Keratinocyte (primary cell): ENCODE measurements around the gene IFIT3. TPM values are rescaled to one million over a fixed set of nuclear protein-coding genes. Genes with fewer than 3 reads are reported as not detected.

Experiments used
- DNase-seq: peaks from one replicate; pipeline ENCODE4 v3.0.0-alpha.2; 2011; ENCODE audit warnings: low read depth, missing footprints, low spot score
- FAIRE-seq: peaks from 2 replicates; lab custom pipeline; 2011; peaks lifted over from hg19 to GRCh38; lab: Jason Lieb, UNC
- H2AFZ ChIP-seq: 2 replicates; pipeline ENCODE4 v1.6.0; 2012; ENCODE audit warnings: low read length, control low read depth, inconsistent platforms; ENCODE audit not compliant: control insufficient read depth
- H3K27ac ChIP-seq: 2 replicates; pipeline ENCODE4 v1.5.1; 2011; ENCODE audit warnings: low read length; ENCODE audit not compliant: control insufficient read depth, insufficient read depth
- H3K27me3 ChIP-seq: 3 replicates; pipeline ENCODE4 v1.6.0; 2011; ENCODE audit warnings: low read length; ENCODE audit not compliant: control insufficient read depth, insufficient read depth; ENCODE audit errors: extremely low read depth
- H3K36me3 ChIP-seq, 2 experiments: 2 replicates in 1 of 2; 3 replicates in 1 of 2; pipeline ENCODE4 v1.5.1; 2011; ENCODE audit warnings: low read length in 2 of 2, mild to moderate bottlenecking in 1 of 2; ENCODE audit not compliant: control insufficient read depth in 2 of 2, insufficient read depth in 2 of 2; ENCODE audit errors: extremely low read depth in 1 of 2
- H3K4me1 ChIP-seq: 3 replicates; pipeline ENCODE4 v1.5.1; 2011; ENCODE audit warnings: low read length; ENCODE audit not compliant: control insufficient read depth, insufficient read depth; ENCODE audit errors: extremely low read depth
- H3K4me2 ChIP-seq: 3 replicates; pipeline ENCODE4 v1.6.0; 2011; ENCODE audit warnings: low read depth, low read length; ENCODE audit not compliant: control insufficient read depth, insufficient read depth; ENCODE audit errors: extremely low read depth
- H3K4me3 ChIP-seq, 3 experiments: fragments of 200-600 bp in 1 of 3; sonication (generic) in 1 of 3; 2 replicates in 2 of 3; 3 replicates in 1 of 3; pipeline ENCODE4 v1.5.1; 2011 to 2016; ENCODE audit warnings: low read length in 3 of 3, mild to moderate bottlenecking in 3 of 3, control low read depth in 2 of 3, inconsistent platforms in 1 of 3, low read depth in 1 of 3, mixed read lengths in 1 of 3, mixed run types in 1 of 3, moderate library complexity in 1 of 3; ENCODE audit not compliant: control insufficient read depth in 2 of 3, insufficient read depth in 2 of 3; ENCODE audit errors: extremely low read depth in 1 of 3
- H3K79me2 ChIP-seq: 2 replicates; pipeline ENCODE4 v1.6.0; 2012; ENCODE audit warnings: low read length; ENCODE audit not compliant: control insufficient read depth, insufficient read depth
- H3K9ac ChIP-seq: 3 replicates; pipeline ENCODE4 v1.6.0; 2011; ENCODE audit warnings: low read length; ENCODE audit not compliant: control insufficient read depth, insufficient read depth; ENCODE audit errors: extremely low read depth
- H3K9me1 ChIP-seq: 3 replicates; pipeline ENCODE4 v1.6.0; 2011; ENCODE audit warnings: low read length; ENCODE audit not compliant: control insufficient read depth, insufficient read depth; ENCODE audit errors: extremely low read depth
- H3K9me3 ChIP-seq: 2 replicates; pipeline ENCODE4 v1.5.1; 2012; ENCODE audit warnings: low read depth, low read length; ENCODE audit not compliant: control insufficient read depth
- H4K20me1 ChIP-seq: 3 replicates; pipeline ENCODE4 v1.6.0; 2011; ENCODE audit warnings: low read length; ENCODE audit not compliant: control insufficient read depth, insufficient read depth; ENCODE audit errors: extremely low read depth
- EZH2 ChIP-seq: IDR thresholded peaks from one replicate; pipeline ENCODE4 v1.6.1; 2012; ENCODE audit warnings: inconsistent platforms, mild to moderate bottlenecking, low read length, moderate library complexity
- dilution Hi-C: fragments of 300-500 bp; cut with MboI; formaldehyde crosslinking; loops from one replicate; pipeline ENCODE4 v1.7.0; 2020; ENCODE audit warnings: low sequenced_read_pairs; ENCODE audit not compliant: extremely low pct_ligation_motif_present
- polyA plus RNA-seq, 5 experiments: library from polyadenylated mRNA; depleted of rRNA in 3 of 5; stranded (reverse) in 3 of 5; stranded (forward) in 1 of 5; unstranded in 1 of 5; fragments of >200 nt; gene quantifications; 1 replicate in 1 of 5; 2 replicates in 3 of 5; 3 replicates in 1 of 5; pipeline versions ENCODE4 v1.2.1 to v1.2.3, GENCODE V29; 2011 to 2012; ENCODE audit warnings: missing spikeins in 2 of 5, low read depth in 1 of 5, low replicate concordance in 1 of 5
- TF ChIP-seq, protein P1 (sequence below), 3 experiments: IDR thresholded peaks in 1 of 3; conservative IDR thresholded peaks in 1 of 3; optimal IDR thresholded peaks in 1 of 3; 2 replicates in 2 of 3; 3 replicates in 1 of 3; pipeline versions ENCODE3 to v1.5.1; 2011; ENCODE audit warnings: low read length in 3 of 3, mild to moderate bottlenecking in 3 of 3, moderate library complexity in 2 of 3, control low read depth in 1 of 3, inconsistent platforms in 1 of 3; ENCODE audit not compliant: insufficient read depth in 2 of 3; ENCODE audit errors: extremely low read depth in 1 of 3

Gene IFIT3
- polyA plus RNA-seq, 1 donor (not counting 4 experiments of a cell fraction or from before 2014, with no cell fraction given): 42.6 TPM

DNA sequence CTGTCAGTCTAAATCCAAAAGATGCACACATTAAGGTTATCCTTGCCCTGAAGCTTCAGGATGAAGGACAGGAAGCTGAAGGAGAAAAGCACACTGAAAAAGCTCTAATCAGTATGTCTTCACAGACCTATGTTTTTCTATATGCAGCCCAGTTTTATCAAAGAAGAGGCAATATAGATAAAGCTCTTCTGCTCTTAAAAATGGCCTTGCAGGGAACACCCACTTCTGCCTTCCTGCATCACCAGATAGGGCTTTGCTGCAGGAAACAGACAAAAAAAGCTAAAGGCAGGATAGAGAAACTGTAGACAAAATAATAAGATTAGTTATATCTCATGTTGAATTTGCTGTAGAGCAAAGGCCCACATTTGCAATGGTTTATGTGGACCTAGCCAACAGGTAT lies 35.1 kb downstream of the IFIT3 start:
- DNase-seq (no peak), FAIRE-seq (no peak)
- H3K9me3 ChIP-seq: no peaks in the 10 kb centered on the region
- H3K36me3 ChIP-seq: no peaks in the 10 kb centered on the region
- no peak overlapping the region for H3K27ac ChIP-seq
- H3K4me3 ChIP-seq: no peak overlapping the region
- no peak overlapping the region for H3K4me2 ChIP-seq
- dilution Hi-C loops: no loop called here
- H3K27me3 ChIP-seq: no peaks in the 10 kb centered on the region
- H2AFZ ChIP-seq: no peak overlapping the region
- H3K79me2 ChIP-seq: no peaks in the 10 kb centered on the region
- TF ChIP-seq, protein P1, sequence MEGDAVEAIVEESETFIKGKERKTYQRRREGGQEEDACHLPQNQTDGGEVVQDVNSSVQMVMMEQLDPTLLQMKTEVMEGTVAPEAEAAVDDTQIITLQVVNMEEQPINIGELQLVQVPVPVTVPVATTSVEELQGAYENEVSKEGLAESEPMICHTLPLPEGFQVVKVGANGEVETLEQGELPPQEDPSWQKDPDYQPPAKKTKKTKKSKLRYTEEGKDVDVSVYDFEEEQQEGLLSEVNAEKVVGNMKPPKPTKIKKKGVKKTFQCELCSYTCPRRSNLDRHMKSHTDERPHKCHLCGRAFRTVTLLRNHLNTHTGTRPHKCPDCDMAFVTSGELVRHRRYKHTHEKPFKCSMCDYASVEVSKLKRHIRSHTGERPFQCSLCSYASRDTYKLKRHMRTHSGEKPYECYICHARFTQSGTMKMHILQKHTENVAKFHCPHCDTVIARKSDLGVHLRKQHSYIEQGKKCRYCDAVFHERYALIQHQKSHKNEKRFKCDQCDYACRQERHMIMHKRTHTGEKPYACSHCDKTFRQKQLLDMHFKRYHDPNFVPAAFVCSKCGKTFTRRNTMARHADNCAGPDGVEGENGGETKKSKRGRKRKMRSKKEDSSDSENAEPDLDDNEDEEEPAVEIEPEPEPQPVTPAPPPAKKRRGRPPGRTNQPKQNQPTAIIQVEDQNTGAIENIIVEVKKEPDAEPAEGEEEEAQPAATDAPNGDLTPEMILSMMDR (optimal IDR thresholded peaks at IDR 0.05 in 1 of 3, IDR thresholded peaks at IDR 0.05 in 1 of 3, conservative IDR thresholded peaks at IDR 0.05 in 1 of 3; ENCODE audit: extremely low read depth in 1 of 3, insufficient read depth in 2 of 3, low read length in 3 of 3): no peak
- TF ChIP-seq EZH2: no peak
- no peak overlapping the region for H3K9ac ChIP-seq
- no peaks in the 10 kb centered on the region for H3K9me1 ChIP-seq
- no peaks in the 10 kb centered on the region for H4K20me1 ChIP-seq
- no peaks in the 10 kb centered on the region for H3K4me1 ChIP-seq

DNA sequence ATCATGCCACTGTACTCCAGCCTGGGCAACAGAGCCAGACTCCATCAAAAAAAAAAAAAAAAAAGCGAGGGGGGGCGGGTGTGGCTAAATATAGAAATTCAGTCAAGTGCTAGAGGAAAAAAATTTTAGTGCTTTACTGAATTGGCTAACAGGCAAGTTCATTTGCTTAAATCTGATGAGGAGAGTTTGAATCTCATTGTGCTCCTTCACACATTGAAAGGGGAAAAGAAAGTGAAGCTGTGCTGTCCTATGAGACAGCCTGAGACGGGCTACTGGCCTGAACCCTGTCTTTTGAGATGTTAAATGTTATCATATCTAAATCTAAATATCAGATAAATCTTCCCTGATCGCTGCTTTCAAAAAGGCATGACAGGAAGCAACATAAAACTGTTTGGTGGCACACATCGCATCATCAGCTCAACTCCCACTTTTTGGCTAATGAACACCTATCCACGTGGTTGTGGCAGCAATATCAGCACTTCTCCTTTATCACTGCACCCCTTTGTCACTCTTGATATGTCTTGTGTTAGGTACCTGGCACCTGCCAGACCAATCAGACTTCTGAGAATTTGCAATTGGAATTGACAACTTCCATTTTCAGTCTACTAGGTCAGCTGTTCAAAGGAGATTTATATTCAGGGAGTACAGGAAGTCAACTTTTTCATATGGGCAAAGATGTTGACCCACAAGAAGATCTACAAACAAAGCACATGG lies 36.1 kb downstream of the IFIT3 start:
- DNase-seq: no peak
- Histone ChIP-seq H3K9ac (no peak overlapping the region), H3K36me3 (no peaks in the 10 kb centered on the region), H3K27ac (no peak overlapping the region), H3K9me3 (no peaks in the 10 kb centered on the region), H3K4me1 (no peaks in the 10 kb centered on the region), H3K27me3 (no peaks in the 10 kb centered on the region), H3K4me3 (no peak overlapping the region), H3K4me2 (no peak overlapping the region), H2AFZ (no peak overlapping the region), H3K9me1 (no peaks in the 10 kb centered on the region), H3K79me2 (no peaks in the 10 kb centered on the region), H4K20me1 (no peaks in the 10 kb centered on the region)
- no peak for FAIRE-seq
- dilution Hi-C loops: no loop called here
- no peak for TF ChIP-seq EZH2
- TF ChIP-seq, protein P1 (optimal IDR thresholded peaks at IDR 0.05 in 1 of 3, IDR thresholded peaks at IDR 0.05 in 1 of 3, conservative IDR thresholded peaks at IDR 0.05 in 1 of 3; ENCODE audit: extremely low read depth in 1 of 3, insufficient read depth in 2 of 3, low read length in 3 of 3): no peak
